GM18519 (cell line): ENCODE data around the gene PCSK6.

Experiments used
- ATAC-seq: cut with Tn5 transposase; IDR thresholded peaks from one replicate; pipeline ENCODE4 v1.9.1; 2021; ENCODE audit warnings: mild to moderate bottlenecking, moderate library complexity; ENCODE audit not compliant: unreplicated experiment, low FRiP score

PCSK6 gene

DNA sequence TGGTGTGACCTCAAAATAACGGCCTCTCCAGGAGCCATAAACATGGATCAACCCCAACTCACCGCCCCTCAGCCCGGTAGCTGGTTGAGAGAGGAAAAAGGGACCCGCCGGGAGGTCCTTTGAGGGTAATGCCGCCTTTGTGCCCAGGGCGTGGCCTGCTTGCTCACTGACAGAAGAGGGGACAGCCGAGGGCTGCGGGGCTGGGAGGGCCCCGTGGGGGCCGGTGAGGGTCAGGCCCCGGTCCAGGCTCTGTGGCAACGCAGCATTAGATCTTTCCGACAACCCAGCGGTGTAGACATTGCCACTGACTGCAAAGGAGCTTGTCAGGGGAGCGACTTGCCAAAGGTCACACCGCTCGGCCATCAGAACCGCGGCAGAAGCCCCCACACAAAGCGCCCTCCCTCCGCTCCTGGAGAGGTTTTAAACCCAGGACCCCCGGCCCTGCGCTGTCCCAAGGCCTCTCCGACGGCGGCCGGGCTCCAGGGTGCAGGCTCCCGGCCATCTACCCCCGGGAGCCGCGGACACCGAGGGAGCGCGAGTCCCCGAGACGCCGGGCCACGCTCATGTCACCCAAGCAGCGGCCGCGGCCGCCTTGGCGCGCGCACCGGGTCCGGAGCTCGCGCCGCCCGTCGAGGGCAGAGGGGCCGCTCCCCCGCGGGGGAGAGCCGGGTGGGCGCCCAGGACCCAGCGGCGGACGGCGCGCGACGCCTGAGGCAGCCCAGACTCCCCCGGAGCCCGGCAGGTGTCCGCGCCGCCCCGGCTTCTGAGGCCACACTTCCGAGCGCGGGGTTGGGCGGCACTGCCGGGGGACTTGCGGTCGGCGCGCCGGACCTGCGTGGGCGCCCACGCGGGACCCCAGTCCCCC is 975 bp downstream of the PCSK6 start:
- ATAC-seq, result no peak

DNA sequence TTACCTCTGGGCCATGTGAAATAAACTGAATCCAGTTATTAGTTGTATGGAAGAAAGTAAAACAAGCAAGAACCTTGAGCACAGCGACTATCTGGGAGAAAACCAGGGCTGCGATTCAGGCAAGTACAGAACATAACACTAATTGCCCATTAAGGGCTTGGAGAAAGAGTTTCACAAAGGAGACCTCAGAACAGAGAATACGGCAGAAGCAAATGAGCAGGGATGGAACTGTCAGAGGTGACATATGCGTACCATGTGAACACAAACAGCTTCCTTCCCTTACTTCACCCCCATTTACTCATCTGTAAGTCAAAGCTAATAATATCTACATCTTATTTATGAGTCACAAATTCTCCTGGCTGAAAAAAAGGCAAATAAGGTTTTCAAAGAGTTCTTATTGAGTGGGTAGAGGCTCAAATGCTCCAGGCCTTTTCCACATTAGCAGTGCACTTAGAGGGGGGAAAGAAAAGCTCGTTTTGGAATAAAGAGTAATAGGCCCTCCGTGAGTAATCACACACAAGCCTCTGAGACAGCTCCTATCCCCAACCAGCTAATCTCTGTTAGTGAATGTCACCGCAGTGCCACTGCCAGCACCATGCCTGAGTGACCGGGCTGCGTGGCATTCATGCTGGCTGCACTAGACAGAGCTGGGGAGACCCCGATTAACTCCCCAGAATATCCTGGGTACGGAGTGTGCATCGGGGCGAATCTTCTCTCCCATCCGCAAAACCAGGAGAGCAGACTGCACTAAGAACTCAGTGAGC is 2.6 kb downstream of the PCSK6 start:
- ATAC-seq, result no peak

DNA sequence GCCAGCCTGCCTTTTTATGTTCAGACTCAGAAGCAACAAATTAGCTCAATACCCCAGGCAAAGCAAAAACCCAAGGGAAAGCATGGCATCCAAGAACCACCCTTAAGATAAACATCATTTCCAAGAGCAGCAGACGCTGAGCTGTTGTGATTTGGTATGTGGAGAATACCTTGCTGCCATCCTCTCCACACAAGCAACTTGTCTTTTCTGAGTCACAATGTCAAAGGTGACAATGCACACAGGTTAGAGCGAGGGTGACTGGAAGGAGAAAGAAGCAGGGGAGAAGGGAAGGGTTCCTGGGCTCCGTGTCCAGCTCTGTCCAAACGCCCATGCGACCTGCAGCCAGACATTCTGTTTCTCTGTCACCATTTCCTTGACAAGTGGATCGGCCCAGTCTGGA is 6.0 kb downstream of the PCSK6 start:
- ATAC-seq, result no peak

DNA sequence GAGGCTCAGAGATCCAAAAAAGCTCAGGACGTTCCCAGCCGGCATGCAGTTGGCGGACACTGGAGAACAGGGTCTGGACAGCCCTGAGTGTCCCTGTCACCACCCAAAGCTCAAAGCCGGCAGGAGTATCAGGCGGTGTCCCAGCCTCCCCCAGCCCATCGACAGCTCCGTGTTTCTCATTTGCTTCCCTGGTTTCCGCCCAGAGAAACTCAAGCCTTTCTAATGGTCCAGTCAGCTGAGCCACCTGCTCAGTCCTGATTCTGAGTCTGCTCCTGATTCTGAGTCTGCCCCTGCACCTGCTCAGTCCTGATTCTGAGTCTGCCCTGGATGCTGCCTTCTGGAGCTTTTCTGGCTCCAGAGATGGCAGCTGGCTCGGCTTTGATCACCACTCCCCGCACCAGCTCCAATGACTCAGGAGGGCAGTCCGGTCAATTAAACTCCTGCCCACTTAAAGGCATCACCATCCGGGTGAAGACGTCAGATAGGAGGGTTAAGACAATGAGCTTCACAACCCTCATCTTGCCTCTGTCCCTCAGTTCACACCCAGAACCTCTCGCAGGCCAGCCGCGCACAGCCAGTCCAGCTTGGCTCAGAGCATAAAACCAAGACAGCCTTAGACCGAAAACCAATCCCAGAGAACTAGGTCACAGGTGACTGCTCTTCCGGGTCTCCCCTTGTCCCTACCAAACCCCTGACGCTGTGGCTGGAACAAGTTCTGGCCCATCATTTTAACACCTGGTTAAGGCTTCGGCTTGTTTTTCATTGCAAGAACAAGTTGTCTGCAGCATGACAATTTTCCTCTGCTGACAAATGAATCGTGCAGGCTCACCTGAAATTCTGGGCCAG is 6.8 kb downstream of the PCSK6 start:
- no peak for ATAC-seq

DNA sequence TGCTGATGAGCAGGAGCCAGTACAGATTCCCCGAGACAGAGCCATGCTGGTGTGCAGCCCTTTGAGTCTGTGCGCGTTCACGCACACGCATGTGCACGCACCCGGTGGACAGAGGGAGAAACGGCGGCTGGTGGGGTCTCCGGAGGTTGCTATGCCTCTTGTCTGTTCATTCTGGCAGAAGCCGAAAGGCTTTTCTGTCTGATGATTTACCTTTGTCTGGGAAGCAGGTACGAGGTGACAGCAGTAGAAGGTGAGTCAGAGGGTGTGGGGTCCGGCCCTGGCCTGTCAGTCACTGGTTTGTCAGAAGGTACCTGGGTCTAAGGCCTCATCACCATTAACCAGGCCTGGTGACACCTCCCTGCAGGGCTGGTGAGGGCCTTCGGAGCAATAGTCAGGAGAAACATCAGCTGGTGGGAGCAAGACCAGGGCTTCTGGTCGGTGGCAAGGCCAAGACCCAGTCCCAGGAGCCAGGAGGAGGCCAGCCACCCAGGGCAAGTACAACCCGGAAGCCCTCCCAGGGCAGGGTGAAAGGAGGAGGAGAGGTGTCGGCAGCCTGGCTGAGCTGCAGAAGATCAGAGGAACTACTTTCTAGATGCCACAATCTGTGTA is 7.5 kb downstream of the PCSK6 start:
- no peak for ATAC-seq

DNA sequence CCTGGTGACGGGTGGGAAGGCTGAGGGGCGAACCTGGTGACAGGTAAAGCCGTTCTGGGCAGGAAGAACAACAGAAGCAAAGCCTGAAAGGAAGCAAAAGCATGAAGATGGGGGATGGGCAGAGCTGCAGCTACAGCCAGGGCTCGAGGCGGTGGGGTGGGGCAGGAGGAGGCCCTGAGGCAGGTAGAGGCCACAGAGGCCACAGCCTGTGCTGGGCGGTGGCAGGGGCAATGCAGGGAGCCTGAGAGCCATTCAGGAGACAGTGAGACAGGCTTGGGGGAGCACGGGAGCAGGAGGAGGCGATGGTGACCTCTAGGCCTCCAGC is 8.2 kb downstream of the PCSK6 start:
- ATAC-seq, result no peak

DNA sequence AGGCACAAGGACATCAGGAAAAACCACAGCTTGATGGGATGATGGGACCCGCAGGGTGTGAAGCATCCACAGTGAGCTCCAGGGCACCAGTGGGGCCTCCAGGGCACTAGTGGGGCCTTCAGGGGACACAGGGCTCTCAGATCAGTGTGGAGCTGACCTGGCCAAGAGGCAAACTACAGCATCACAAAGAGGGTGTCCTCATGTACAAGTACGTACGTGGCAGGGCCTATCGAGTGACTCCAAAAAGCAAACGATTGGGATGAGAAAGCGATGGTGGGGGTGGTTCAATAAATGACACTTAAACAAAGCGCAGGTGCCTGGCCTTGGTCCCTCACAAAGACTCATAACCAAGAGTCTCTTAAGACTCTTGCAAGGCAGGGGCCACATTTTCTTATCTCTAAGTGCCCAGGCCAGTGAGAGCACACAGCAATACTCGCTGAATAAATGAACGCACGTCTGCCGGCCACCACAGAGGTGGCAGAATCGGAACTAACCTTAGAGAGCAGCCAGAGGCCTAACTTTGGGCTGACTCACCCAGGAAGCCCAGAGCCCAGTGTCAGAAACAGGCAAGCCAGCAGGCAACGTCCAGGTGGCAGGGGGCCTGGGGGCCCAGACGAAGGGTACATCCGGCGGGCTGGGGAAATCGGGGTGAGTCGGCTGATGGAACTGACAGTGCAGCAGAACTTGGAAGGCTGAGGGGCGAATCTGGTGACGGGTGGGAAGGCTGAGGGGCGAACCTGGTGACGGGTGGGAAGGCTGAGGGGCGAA is 8.7 kb downstream of the PCSK6 start:
- ATAC-seq, result no peak

DNA sequence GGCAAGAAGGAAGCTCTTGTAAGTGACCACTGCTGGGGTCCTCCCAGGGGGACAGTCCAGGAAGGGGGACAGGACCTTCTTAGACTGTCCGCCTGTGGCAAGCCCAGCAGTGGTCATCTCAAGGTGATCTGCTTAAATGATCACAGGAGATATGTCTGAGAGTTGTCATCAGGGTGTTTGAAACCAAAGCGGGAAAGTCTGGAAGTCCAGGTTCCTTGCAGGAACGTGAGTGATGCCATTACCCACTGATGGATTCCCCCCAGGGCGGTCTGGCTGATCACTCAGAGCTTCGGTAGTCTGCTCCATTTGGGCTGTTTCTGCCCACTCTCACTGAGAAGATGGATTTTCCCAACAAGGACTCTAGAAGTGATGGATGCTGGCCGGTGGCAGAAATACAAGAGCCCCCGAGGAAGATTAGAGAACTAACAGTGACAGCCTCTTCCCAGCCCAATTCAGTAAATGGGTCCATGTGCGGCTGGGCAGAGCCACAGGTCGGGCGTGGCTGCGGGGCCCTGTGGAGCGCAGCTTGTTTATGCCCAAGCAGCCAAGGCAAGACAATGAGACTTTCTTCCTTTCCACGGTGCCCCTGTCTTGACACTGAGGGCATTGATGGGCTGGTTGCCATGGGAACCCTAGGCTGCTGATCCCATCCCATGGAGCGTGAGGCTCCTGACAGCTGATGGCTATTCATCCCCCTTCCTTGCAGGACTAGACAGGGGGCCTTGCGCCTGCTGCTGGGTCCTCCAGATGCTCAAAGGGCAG is 9.5 kb downstream of the PCSK6 start:
- no peak for ATAC-seq

DNA sequence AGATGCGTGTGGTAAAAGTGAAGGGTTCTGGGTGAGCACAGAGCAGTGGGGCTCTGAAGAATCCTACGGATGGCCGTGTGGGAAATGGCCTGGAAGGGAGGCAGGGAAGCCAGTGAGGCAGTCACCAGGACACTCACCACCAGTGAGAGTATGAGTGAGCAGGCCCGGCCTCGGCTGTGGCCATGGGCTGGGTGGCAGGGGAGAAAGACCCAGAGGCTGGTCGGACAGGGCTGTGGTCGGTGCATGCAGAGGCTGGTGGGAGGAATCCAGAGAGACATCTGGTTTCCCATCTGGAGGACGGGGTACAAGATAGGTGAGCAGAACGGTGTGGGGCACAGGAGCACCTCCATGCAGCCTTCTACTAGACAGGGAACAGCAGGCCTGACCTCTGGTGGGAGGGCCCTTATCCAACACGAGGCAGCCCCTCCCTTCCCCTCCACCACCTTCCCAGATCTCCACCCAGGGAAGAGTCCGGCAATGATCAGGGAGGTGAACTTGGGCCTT is 10.1 kb downstream of the PCSK6 start:
- no peak for ATAC-seq

DNA sequence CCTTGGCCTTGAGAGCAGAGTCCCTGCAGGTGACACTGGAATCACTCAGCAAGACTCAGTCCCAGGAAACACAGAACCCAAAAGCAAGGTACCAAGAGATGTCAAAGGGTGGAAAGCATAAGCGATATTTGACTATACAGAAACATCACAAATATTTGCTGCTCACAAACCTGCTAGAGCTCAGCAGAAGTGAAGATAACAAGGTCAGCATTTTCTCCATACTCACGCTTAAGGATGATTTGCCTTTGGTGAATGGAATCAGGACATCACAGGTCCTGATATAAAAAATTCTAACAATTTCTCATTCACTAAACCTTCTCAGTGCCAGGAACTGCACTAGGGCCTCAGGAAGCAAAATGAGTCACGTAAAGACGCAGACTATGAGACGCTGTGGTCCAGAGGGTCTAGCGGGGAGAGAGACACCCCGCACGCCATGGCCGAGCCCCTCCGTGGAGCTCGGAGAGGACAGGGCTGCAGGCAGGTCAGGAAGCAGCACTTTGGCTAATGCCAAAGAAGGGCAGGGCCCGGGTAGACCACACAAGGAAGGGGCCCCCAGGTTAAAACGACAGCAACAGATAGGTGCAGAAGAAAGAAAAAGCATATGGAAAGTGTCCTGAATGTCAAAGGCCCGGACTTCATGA is 10.7 kb downstream of the PCSK6 start:
- no peak for ATAC-seq

DNA sequence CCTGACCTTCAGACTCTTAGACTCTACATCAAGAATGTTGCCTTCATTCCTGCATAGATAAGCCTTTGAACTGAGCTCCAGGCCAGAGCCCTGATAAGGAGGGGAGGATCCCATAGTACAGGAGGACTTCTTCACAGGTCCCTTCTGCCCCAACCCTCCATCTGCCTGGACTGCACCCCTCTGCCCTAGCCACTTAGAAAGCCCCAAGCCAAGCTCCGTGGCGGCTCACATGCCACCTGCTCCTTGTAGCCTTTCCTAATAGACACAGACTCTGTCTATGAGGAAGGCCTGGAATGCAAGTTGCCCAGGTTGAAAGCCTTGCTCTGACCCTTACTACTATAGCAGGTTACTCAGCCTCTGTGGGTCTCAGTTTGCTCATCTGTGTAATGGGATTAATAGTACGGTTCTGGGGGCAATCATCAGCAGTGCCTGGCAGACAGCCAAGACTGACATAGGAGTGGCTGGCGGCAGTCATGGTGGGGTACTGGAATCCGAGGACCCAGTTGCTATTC is 11.6 kb downstream of the PCSK6 start:
- no peak for ATAC-seq

DNA sequence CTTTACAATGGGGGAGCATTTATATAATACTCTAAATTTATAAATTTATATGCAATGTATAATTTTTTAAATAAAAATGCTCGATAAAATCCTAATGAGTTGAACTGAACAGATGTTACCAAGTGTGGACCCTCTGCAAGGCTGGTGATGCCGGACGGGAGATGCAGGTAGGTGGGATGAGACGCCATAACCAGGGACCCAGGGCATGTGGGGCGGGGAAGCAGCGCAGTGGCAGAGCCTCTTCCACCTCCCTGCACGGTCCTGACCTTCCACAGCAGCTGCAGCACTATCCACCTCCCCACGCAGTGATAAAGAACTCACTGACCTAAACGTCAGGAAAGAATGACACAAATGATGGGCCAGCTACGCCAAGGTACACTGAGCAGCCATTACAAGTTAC is 12.8 kb downstream of the PCSK6 start:
- ATAC-seq, result no peak

DNA sequence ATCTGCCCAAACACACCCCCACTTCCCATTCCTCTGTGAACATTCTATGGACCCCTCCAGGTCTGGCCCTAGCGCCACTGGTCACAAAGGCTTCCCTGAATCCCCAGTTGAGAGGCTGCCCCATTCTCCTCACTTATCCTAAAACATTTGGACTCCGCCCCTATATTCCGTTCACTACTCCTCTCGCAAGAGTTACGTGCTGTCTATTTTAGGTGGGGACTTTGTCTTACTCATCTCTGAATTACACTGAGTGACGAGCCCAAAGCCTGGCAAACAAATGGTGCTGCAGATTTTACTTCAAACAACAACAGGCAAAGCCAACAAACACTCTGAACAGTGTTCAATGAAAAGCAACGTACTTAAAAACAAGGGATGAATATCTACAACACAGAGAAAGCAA is 14.5 kb downstream of the PCSK6 start:
- ATAC-seq, result no peak

DNA sequence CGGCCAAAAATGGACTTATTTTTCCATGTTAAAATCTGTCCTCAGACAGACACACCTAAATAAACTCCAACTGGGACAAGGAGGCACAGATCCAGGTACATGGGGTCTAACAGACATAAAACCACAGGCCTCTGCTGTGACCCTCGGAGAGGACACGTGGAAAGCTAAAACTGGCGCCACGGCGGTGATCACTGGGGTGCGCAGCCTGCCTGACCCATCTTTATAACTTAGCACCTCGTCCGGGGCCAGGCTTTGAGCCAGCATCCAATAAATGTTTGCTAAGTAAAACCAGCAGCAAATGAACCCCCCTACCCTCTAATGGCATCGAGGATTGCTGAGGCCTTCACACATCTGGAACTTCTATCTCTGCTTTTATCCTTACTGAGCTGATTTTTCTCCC is 15.3 kb downstream of the PCSK6 start:
- no peak for ATAC-seq

DNA sequence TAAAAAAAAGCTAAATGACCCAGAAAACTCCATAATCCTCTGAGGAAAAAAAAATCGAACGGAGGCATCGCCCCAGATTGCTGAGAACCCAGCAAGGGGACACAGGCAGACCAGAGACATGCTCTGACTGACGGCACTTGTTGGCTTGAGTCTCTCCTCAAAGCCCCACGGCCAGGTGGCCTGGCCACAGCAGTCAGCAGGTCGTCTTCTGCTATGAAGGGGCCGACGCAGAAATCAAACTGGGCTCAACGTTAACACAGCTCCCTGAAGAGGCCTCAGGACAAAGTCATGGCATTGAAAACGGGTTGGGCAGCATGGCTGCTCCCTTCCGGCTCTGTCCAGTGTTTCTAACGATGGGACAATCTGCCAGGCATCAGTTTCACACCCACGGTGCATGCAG is 17.5 kb downstream of the PCSK6 start:
- no peak for ATAC-seq

DNA sequence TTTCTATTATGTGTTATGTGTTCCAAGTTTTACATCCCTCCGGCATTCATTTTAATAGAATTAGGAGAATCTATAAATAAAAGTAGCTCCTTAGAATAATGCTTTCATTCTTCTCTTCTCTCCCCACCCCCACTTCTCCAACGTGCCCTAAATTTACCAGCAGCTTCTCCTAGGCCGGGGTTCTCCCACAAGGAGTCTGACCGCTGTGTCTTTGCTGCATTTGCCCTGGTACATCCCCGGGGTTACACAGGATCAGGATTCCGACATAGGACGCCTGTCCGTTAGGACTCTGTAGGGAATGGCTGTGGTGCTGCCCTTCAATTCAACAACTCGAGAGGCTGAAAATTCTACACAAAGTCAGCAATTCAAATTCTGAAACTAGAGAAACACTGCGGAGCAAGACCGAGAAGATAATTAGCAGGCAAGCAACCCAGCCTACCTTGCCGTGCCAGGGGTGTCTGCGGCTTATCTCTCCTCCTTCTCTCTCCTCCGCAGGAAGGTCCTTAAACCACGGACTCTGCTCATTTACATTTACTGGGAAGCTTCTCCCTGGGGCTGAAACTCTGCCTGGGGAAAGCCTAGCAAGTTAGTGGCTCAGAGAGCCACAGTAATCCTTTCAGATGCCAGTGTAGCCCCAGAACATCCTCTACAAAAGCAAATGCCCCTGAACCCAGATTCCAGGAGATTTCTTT is 18.8 kb downstream of the PCSK6 start:
- ATAC-seq, result no peak

DNA sequence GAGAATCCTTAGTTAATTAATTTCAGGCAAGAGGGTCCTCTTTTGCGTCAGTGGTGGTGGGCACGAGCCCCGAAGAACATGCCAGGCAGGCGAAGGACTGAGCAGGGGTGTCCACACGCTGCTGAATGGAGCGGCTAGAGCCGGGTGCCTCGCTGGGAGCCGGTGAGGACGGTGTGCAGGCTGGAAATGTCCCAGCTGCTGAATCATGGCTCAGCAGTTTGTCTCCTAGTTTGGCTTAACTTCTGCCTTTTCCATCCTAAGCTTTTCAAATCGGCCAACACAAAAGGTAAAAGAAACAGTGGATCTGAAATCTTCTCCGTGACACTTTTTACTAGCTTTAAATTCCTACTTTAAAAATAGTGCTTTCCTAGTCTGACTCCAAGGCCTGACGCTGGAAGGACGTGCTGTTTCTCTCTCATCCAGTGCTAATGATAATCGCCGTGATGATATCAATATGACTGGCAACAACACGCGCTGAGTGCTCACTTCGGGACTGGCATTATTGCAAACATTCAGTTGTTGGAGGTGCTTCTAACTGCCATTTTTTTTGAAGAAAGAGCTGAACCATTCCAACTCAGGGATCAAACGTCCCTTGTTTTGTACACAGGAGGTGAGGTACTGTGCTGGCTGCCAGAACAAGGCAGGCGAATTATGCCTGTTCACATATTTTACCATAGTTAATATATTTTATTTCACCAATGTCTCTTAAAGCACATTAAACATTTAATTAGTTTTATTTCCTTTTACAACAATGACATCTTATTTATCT is 19.8 kb downstream of the PCSK6 start:
- no peak for ATAC-seq
